ENCODE results near the gene PITPNM2. TPM values are rescaled to one million over a fixed set of nuclear protein-coding genes. Genes with fewer than 3 reads are reported as not detected.
A peak's percentile ranks its signal among the peaks of the same experiment; 100 is the strongest.

PITPNM2 gene
- total and polyA plus RNA-seq, 9 of the 15 experiments (the other 6 are each of a cell fraction or from before 2014, with no cell fraction given): 0.03 to 10.8 (median 2.9) TPM

GRCh38 chr12:123148655-123149054 is 2.2 kb downstream of the PITPNM2 start:
- DNase-seq (ENCODE audit: extremely low read depth in 1 of 4, low spot score in 3 of 4) (no peak), FAIRE-seq (no peak), ATAC-seq (no peak)
- intact Hi-C loops (cut with micrococcal nuclease) (loop anchor here (5.0 to 10.0 kb wide), 3 partner anchors 84 to 164 kb away; partner anchors contain the start of genes ARL6IP4, MPHOSPH9 and MTRFR), in situ Hi-C loops (cut with MboI) (no loop called here)
- Histone ChIP-seq H3K36me3 (ENCODE audit: control insufficient read depth, insufficient read depth, low read length) (0 out of 3 replicates have a peak, but pooled peaks cover 5% of the 10 kb centered on the region), H3K9me3 (replicated peaks; ENCODE audit: control insufficient read depth, insufficient read depth, low read depth, low read length) (no peaks in the 10 kb centered on the region), H2AFZ (ENCODE audit: low read depth, low read length) (no peak overlapping the region), H3K4me2 (ENCODE audit: insufficient read depth, low read length) (no peak overlapping the region), H4K20me1 (replicated peaks; ENCODE audit: control insufficient read depth, insufficient read depth, low read length) (peaks cover 16% of the 10 kb centered on the region), H3K79me2 (ENCODE audit: control insufficient read depth, insufficient read depth, low read length) (peaks cover 18% of the 10 kb centered on the region; the same call in 2 of the 3 replicates), H3K4me3 (no peak overlapping the region), H3K27me3 (ENCODE audit: control insufficient read depth in 2 of 2, insufficient read depth in 2 of 2, low read length in 2 of 2) (no peaks in the 10 kb centered on the region), H3K27ac (ENCODE audit: extremely low read depth, low read depth, low read length) (no peak overlapping the region), H3K9ac (ENCODE audit: insufficient read depth in 1 of 2, low read depth in 2 of 2, low read length in 2 of 2) (no peak overlapping the region), H3K9me1 (ENCODE audit: control insufficient read depth, insufficient read depth, low read length) (peaks cover 5% of the 10 kb centered on the region), H3K4me1 (replicated peaks in 1 of 2; ENCODE audit: control insufficient read depth in 2 of 2, insufficient read depth in 2 of 2, low read length in 2 of 2) (peaks cover 26 to 30% of the 10 kb centered on the region in 2 experiments; a peak in 4 of 5 replicates)
- CTCF ChIA-PET (ENCODE audit: low intra/inter-chr PET ratio): no interaction called here
- POLR2A ChIA-PET: interaction anchor here (0.9 to 1.6 kb wide), 5 partner anchors 8 to 173 kb away, joined by 3 to 8 read pairs (median 4); partner anchors contain the start of gene OGFOD2
- no TSS peak for BruUV-seq (replicated peaks)
- TF ChIP-seq ZNF263 (CRISPR knock-in tag; IDR thresholded peaks at IDR 0.05; ENCODE audit: borderline replicate concordance) (0 out of 2 replicates have a peak, but pooled peaks have one; percentile 19), TEAD4 (IDR thresholded peaks at IDR 0.05; ENCODE audit: low read length) (no peak), TEAD4 (CRISPR knock-in tag; IDR thresholded peaks at IDR 0.05; ENCODE audit: borderline replicate concordance) (no peak)
- WGBS (ENCODE audit: insufficient coverage, low coverage, missing lambda C conversion rate): 50% methylated on average over 5 of the region's 5 CpGs

- TF ChIP-seq TEAD4 (IDR thresholded peaks at IDR 0.05; ENCODE audit: low read length) (no peak), TEAD4 (CRISPR knock-in tag; IDR thresholded peaks at IDR 0.05; ENCODE audit: borderline replicate concordance) (no peak), CBFA2T3 (IDR thresholded peaks at IDR 0.05) (peak; percentile 18; the same call in 1 of the 2 replicates), HMBOX1 (IDR thresholded peaks at IDR 0.05) (peak; percentile 84)
- Histone ChIP-seq H2AFZ (ENCODE audit: low read depth, low read length) (no peak overlapping the region), H3K36me3 (ENCODE audit: control insufficient read depth, insufficient read depth, low read length) (0 out of 3 replicates have a peak, but pooled peaks cover 5% of the 10 kb centered on the region), H3K4me2 (ENCODE audit: insufficient read depth, low read length) (no peak overlapping the region), H3K27ac (ENCODE audit: extremely low read depth, low read depth, low read length) (no peak overlapping the region), H3K27me3 (ENCODE audit: control insufficient read depth in 2 of 2, insufficient read depth in 2 of 2, low read length in 2 of 2) (no peaks in the 10 kb centered on the region), H3K9me3 (replicated peaks; ENCODE audit: control insufficient read depth, insufficient read depth, low read depth, low read length) (no peaks in the 10 kb centered on the region), H3K9ac (ENCODE audit: insufficient read depth in 1 of 2, low read depth in 2 of 2, low read length in 2 of 2) (no peak overlapping the region), H3K9me1 (ENCODE audit: control insufficient read depth, insufficient read depth, low read length) (peaks cover 5% of the 10 kb centered on the region), H3K79me2 (ENCODE audit: control insufficient read depth, insufficient read depth, low read length) (peaks cover 18% of the 10 kb centered on the region; the same call in 2 of the 3 replicates), H3K4me1 (replicated peaks in 1 of 2; ENCODE audit: control insufficient read depth in 2 of 2, insufficient read depth in 2 of 2, low read length in 2 of 2) (peaks cover 27 to 30% of the 10 kb centered on the region in 2 experiments; a peak in 4 of 5 replicates), H4K20me1 (replicated peaks; ENCODE audit: control insufficient read depth, insufficient read depth, low read length) (peaks cover 16% of the 10 kb centered on the region), H3K4me3 (no peak overlapping the region)
- CTCF ChIA-PET (ENCODE audit: low intra/inter-chr PET ratio): no interaction called here
- ATAC-seq (no peak), FAIRE-seq (no peak), DNase-seq (ENCODE audit: extremely low read depth in 1 of 4, low spot score in 3 of 4) (no peak)
- POLR2A ChIA-PET: interaction anchor here (0.9 to 1.6 kb wide), 2 partner anchors 17 to 173 kb away, joined by 3 to 4 read pairs; partner anchors contain the start of gene OGFOD2
- BruUV-seq (replicated peaks): no TSS peak
- in situ Hi-C loops (cut with MboI) (no loop called here), intact Hi-C loops (cut with micrococcal nuclease) (loop anchor here (5.0 to 10.0 kb wide), 3 partner anchors 84 to 163 kb away; partner anchors contain the start of genes ARL6IP4, MPHOSPH9 and MTRFR)
- 45% methylated on average over 9 of the region's 9 CpGs for WGBS (ENCODE audit: insufficient coverage, low coverage, missing lambda C conversion rate)
Measured at GRCh38 chr12:123148223-123148622, 2.7 kb downstream of the PITPNM2 start.

Measured in K562 (cell line).